Hepatocyte (in vitro differentiated cells): ENCODE measurements around the gene PRKAR2A.

Experiments
- CTCF ChIP-seq: fragments of 200-600 bp; sonication (generic); IDR thresholded peaks from 2 replicates; pipeline ENCODE4 v1.5.1; 2016; ENCODE audit warnings: antibody characterized with exemption, mild to moderate bottlenecking; ENCODE audit not compliant: poor library complexity
- EZH2 ChIP-seq: fragments of 200-600 bp; sonication (generic); IDR thresholded peaks from 2 replicates; pipeline ENCODE4 v1.6.1; 2016; ENCODE audit warnings: antibody characterized with exemption, mild to moderate bottlenecking, borderline replicate concordance

- TF ChIP-seq CTCF (no peak), EZH2 (no peak)
Observed at GRCh38 chr3:48739617-48739954, 108.1 kb downstream of the PRKAR2A start.
